BLaER1 treated with 17β-estradiol and CSF1 and Interleukin-3, amounts not matched to agents 10 nM and 100 nM (cell line): ENCODE results near the gene HDAC5.

Experiments
- H3K27ac ChIP-seq, 11 experiments: shearing (Covaris generic); formaldehyde crosslinking; 2 replicates each; pipeline ENCODE4 v1.8.1; 2022
- H3K27me3 ChIP-seq, 11 experiments: shearing (Covaris generic); formaldehyde crosslinking; 2 replicates each; pipeline ENCODE4 v1.8.1; 2022
- H3K36me3 ChIP-seq, 11 experiments: shearing (Covaris generic); formaldehyde crosslinking; 2 replicates each; pipeline ENCODE4 v1.8.1; 2022
- H3K4me1 ChIP-seq, 10 experiments: shearing (Covaris generic); formaldehyde crosslinking; 2 replicates each; pipeline ENCODE4 v1.8.1; 2022
- H3K4me2 ChIP-seq, 11 experiments: shearing (Covaris generic); formaldehyde crosslinking; 2 replicates each; pipeline ENCODE4 v1.8.1; 2022
- H3K4me3 ChIP-seq, 10 experiments: shearing (Covaris generic); formaldehyde crosslinking; 2 replicates each; pipeline ENCODE4 v1.8.1; 2022
- H3K9ac ChIP-seq, 11 experiments: shearing (Covaris generic); formaldehyde crosslinking; 2 replicates each; pipeline ENCODE4 v1.8.1; 2022
- H3K9me3 ChIP-seq, 11 experiments: shearing (Covaris generic); formaldehyde crosslinking; replicated peaks in 1 of 11; 2 replicates each; pipeline ENCODE4 v1.8.1; 2022
- H4K20me1 ChIP-seq, 11 experiments: shearing (Covaris generic); formaldehyde crosslinking; 2 replicates each; pipeline ENCODE4 v1.8.1; 2022
- Cebpa-rat ChIP-seq, 11 experiments: shearing (Covaris generic); IDR thresholded peaks; 2 replicates each; pipeline ENCODE4 v1.8.1; 2022

HDAC5 gene

GRCh38 chr17:44110823-44111633 is 12.4 kb downstream of the HDAC5 start:
- H3K9ac ChIP-seq: peak overlapping the region; percentile 70 to 84 (median 74)
- peak overlapping the region; percentile 34 to 79 (median 74); a peak in 21 of 22 replicates for H3K27ac ChIP-seq
- peaks cover 87 to 100% (median 99%) of the 10 kb centered on the region in 10 experiments for H3K4me1 ChIP-seq
- TF ChIP-seq Cebpa-rat (IDR thresholded peaks at IDR 0.05): no peak
- H3K9me3 ChIP-seq: no peaks in the 10 kb centered on the region
- H3K4me2 ChIP-seq: peak overlapping the region; percentile 96 to 100 (median 99)
- peaks cover 32 to 100% (median 81%) of the 10 kb centered on the region in 11 experiments; a peak in 20 of 22 replicates for H4K20me1 ChIP-seq
- H3K27me3 ChIP-seq: no peaks in the 10 kb centered on the region
- peaks cover 0 to 19% (median 4%) of the 10 kb centered on the region in 11 experiments; a peak in 8 of 22 replicates for H3K36me3 ChIP-seq
- H3K4me3 ChIP-seq: peak overlapping the region; percentile 41 to 73 (median 64)

GRCh38 chr17:44110011-44110686 is 13.3 kb downstream of the HDAC5 start:
- Histone ChIP-seq H3K27ac (peak overlapping the region in 10 of 11 experiments; percentile 25 to 79 (median 74); a peak in 20 of 22 replicates), H4K20me1 (peaks cover 35 to 100% (median 85%) of the 10 kb centered on the region in 11 experiments; a peak in 20 of 22 replicates), H3K9ac (peak overlapping the region; percentile 70 to 84 (median 74)), H3K36me3 (peaks cover 0 to 19% (median 0%) of the 10 kb centered on the region in 11 experiments; a peak in 7 of 22 replicates), H3K4me2 (peak overlapping the region; percentile 96 to 100 (median 99)), H3K4me1 (peaks cover 84 to 100% (median 99%) of the 10 kb centered on the region in 10 experiments), H3K4me3 (peak overlapping the region; percentile 41 to 73 (median 64)), H3K27me3 (no peaks in the 10 kb centered on the region), H3K9me3 (no peaks in the 10 kb centered on the region)
- no peak for TF ChIP-seq Cebpa-rat (IDR thresholded peaks at IDR 0.05)

GRCh38 chr17:44109312-44109630 is 14.2 kb downstream of the HDAC5 start:
- Histone ChIP-seq H3K4me1 (peaks cover 75 to 100% (median 98%) of the 10 kb centered on the region in 10 experiments), H3K4me2 (peak overlapping the region; percentile 96 to 100 (median 99)), H3K4me3 (peak overlapping the region in 9 of 10 experiments; percentile 50 to 73 (median 64); a peak in 18 of 20 replicates), H3K9me3 (no peaks in the 10 kb centered on the region), H3K27me3 (no peaks in the 10 kb centered on the region), H3K9ac (peak overlapping the region; percentile 70 to 84 (median 74); a peak in 21 of 22 replicates), H3K27ac (peak overlapping the region in 7 of 11 experiments; percentile 29 to 79 (median 75); a peak in 12 of 22 replicates), H3K36me3 (peaks cover 0 to 19% (median 6%) of the 10 kb centered on the region in 11 experiments; a peak in 11 of 22 replicates), H4K20me1 (peaks cover 31 to 100% (median 86%) of the 10 kb centered on the region in 11 experiments; a peak in 20 of 22 replicates)
- no peak for TF ChIP-seq Cebpa-rat (IDR thresholded peaks at IDR 0.05)

- Histone ChIP-seq H3K36me3 (peaks cover 0 to 21% (median 9%) of the 10 kb centered on the region in 11 experiments; a peak in 10 of 22 replicates), H3K4me3 (peak overlapping the region in 9 of 10 experiments; percentile 50 to 73 (median 64); a peak in 14 of 20 replicates), H3K27ac (peak overlapping the region in 7 of 11 experiments; percentile 25 to 79 (median 74); a peak in 12 of 22 replicates), H3K9ac (peak overlapping the region in 10 of 11 experiments; percentile 48 to 84 (median 74); a peak in 17 of 22 replicates), H3K27me3 (no peaks in the 10 kb centered on the region), H3K4me2 (peak overlapping the region; percentile 96 to 100 (median 99)), H3K4me1 (peaks cover 69 to 99% (median 92%) of the 10 kb centered on the region in 10 experiments), H3K9me3 (no peaks in the 10 kb centered on the region), H4K20me1 (peaks cover 31 to 99% (median 80%) of the 10 kb centered on the region in 11 experiments; a peak in 20 of 22 replicates)
- TF ChIP-seq Cebpa-rat (IDR thresholded peaks at IDR 0.05): no peak
Observed at GRCh38 chr17:44108440-44109311, 14.8 kb downstream of the HDAC5 start.

- peak overlapping the region in 2 of 11 experiments; percentile 37 to 45; a peak in 4 of 22 replicates for H3K27ac ChIP-seq
- peak overlapping the region in 3 of 11 experiments; percentile 18 to 58 (median 57); a peak in 3 of 22 replicates for H3K9ac ChIP-seq
- peaks cover 0 to 37% (median 16%) of the 10 kb centered on the region in 11 experiments; a peak in 12 of 22 replicates for H3K36me3 ChIP-seq
- H4K20me1 ChIP-seq: peaks cover 31 to 96% (median 66%) of the 10 kb centered on the region in 11 experiments; a peak in 20 of 22 replicates
- no peaks in the 10 kb centered on the region for H3K27me3 ChIP-seq
- H3K4me3 ChIP-seq: no peak overlapping the region
- peak overlapping the region in 9 of 11 experiments; percentile 16 to 100 (median 97); a peak in 16 of 22 replicates for H3K4me2 ChIP-seq
- no peak for TF ChIP-seq Cebpa-rat (IDR thresholded peaks at IDR 0.05)
- H3K4me1 ChIP-seq: peaks cover 51 to 92% (median 82%) of the 10 kb centered on the region in 10 experiments
- no peaks in the 10 kb centered on the region for H3K9me3 ChIP-seq
Observed at GRCh38 chr17:44106801-44107200, 16.6 kb downstream of the HDAC5 start.

GRCh38 chr17:44105941-44106340 is 17.5 kb downstream of the HDAC5 start:
- Histone ChIP-seq H3K4me3 (no peak overlapping the region; a peak in 1 of 20 replicates), H3K9ac (peak overlapping the region in 10 of 11 experiments; percentile 4 to 62 (median 44); a peak in 17 of 22 replicates), H4K20me1 (peaks cover 31 to 91% (median 61%) of the 10 kb centered on the region in 11 experiments; a peak in 20 of 22 replicates), H3K27me3 (no peaks in the 10 kb centered on the region), H3K4me1 (peaks cover 42 to 88% (median 74%) of the 10 kb centered on the region in 10 experiments), H3K9me3 (no peaks in the 10 kb centered on the region), H3K27ac (peak overlapping the region in 6 of 11 experiments; percentile 29 to 61 (median 45); a peak in 11 of 22 replicates), H3K36me3 (peaks cover 0 to 46% (median 19%) of the 10 kb centered on the region in 11 experiments; a peak in 12 of 22 replicates), H3K4me2 (peak overlapping the region; percentile 45 to 100 (median 69))
- no peak for TF ChIP-seq Cebpa-rat (IDR thresholded peaks at IDR 0.05)

GRCh38 chr17:44105483-44105882 is 18.0 kb downstream of the HDAC5 start:
- H3K4me3 ChIP-seq: no peak overlapping the region; a peak in 1 of 20 replicates
- peak overlapping the region in 6 of 11 experiments; percentile 19 to 61 (median 45); a peak in 11 of 22 replicates for H3K27ac ChIP-seq
- peaks cover 0 to 46% (median 19%) of the 10 kb centered on the region in 11 experiments; a peak in 12 of 22 replicates for H3K36me3 ChIP-seq
- H3K9me3 ChIP-seq: no peaks in the 10 kb centered on the region
- no peak for TF ChIP-seq Cebpa-rat (IDR thresholded peaks at IDR 0.05)
- peaks cover 26 to 87% (median 58%) of the 10 kb centered on the region in 11 experiments; a peak in 20 of 22 replicates for H4K20me1 ChIP-seq
- peak overlapping the region in 10 of 11 experiments; percentile 4 to 62 (median 44); a peak in 15 of 22 replicates for H3K9ac ChIP-seq
- H3K4me2 ChIP-seq: peak overlapping the region; percentile 45 to 100 (median 69); a peak in 21 of 22 replicates
- peaks cover 38 to 84% (median 70%) of the 10 kb centered on the region in 10 experiments for H3K4me1 ChIP-seq
- H3K27me3 ChIP-seq: no peaks in the 10 kb centered on the region
